IMR-90 (cell line): ENCODE measurements around the gene TTF1. TPM values are rescaled to one million over a fixed set of nuclear protein-coding genes. Genes with fewer than 3 reads are reported as not detected.

Experiments used
- ATAC-seq: fragments of 200-7000 bp; cut with Tn5 transposase; 2 replicates; pipeline ENCODE4 v1.9.1; 2020; ENCODE audit warnings: low read depth, mild to moderate bottlenecking, moderate library complexity
- BruUV-seq: library from RNA; stranded (reverse); fragments of 400-500 nt; replicated peaks from 2 replicates; lab custom pipeline; 2021; lab: Mats Ljungman, UMichigan
- CTCF ChIA-PET: fragments of 300-600 bp; formaldehyde crosslinking; extraction: SDS; loops from one replicate; lab custom pipeline; 2021; ENCODE audit warnings: antibody characterized with exemption; lab: Yijun Ruan, JAX
- POLR2A ChIA-PET: fragments of 300-600 bp; sonication (Branson Sonifier 250); formaldehyde crosslinking; loops from one replicate; lab custom pipeline; 2022; ENCODE audit warnings: antibody characterized with exemption; ENCODE audit not compliant: unreplicated experiment; lab: Charles Lee
- DNase-seq: peaks from one replicate; pipeline ENCODE4 v3.0.0; 2013
- H2AFZ ChIP-seq: replicated peaks from 2 replicates; pipeline ENCODE3; 2013; ENCODE audit warnings: low read length, mild to moderate bottlenecking; ENCODE audit not compliant: poor library complexity
- H2AK5ac ChIP-seq: 2 replicates; pipeline ENCODE4 v1.6.1; 2013; ENCODE audit warnings: low read depth, low read length, inconsistent platforms
- H2AK9ac ChIP-seq: replicated peaks from 2 replicates; pipeline ENCODE3; 2013; ENCODE audit warnings: mild to moderate bottlenecking, low read depth, low read length, moderate library complexity; ENCODE audit not compliant: poor library complexity
- H2BK120ac ChIP-seq: 2 replicates; pipeline ENCODE4 v1.6.1; 2013; ENCODE audit warnings: low read depth, low read length, inconsistent platforms
- H2BK15ac ChIP-seq: 3 replicates; pipeline ENCODE4 v1.6.1; 2013; ENCODE audit warnings: low read depth, low read length, inconsistent platforms
- H2BK20ac ChIP-seq: 2 replicates; pipeline ENCODE4 v1.6.1; 2013; ENCODE audit warnings: low read depth, mild to moderate bottlenecking, inconsistent platforms, low read length, moderate library complexity
- H2BK5ac ChIP-seq: 2 replicates; pipeline ENCODE4 v1.6.1; 2013; ENCODE audit warnings: mild to moderate bottlenecking, low read depth, low read length, inconsistent platforms; ENCODE audit not compliant: poor library complexity, severe bottlenecking
- H3K14ac ChIP-seq: replicated peaks from 2 replicates; pipeline ENCODE4 v1.6.1; 2013; ENCODE audit warnings: low read depth, low read length, inconsistent platforms
- H3K18ac ChIP-seq: 2 replicates; pipeline ENCODE4 v1.6.1; 2013; ENCODE audit warnings: low read depth, low read length, control low read depth
- H3K23ac ChIP-seq: 2 replicates; pipeline ENCODE4 v1.6.1; 2013; ENCODE audit warnings: low read depth, low read length, inconsistent platforms
- H3K27ac ChIP-seq: 2 replicates; pipeline ENCODE4 v1.5.1; 2013; ENCODE audit warnings: mild to moderate bottlenecking, control low read depth, low read length; ENCODE audit not compliant: insufficient read depth
- H3K27me3 ChIP-seq: 2 replicates; pipeline ENCODE4 v1.6.1; 2013; ENCODE audit warnings: low read length; ENCODE audit not compliant: control insufficient read depth, insufficient read depth
- H3K36me3 ChIP-seq: 2 replicates; pipeline ENCODE4 v1.6.1; 2013; ENCODE audit warnings: low read length, mixed read lengths; ENCODE audit not compliant: control insufficient read depth, insufficient read depth
- H3K4ac ChIP-seq: 2 replicates; pipeline ENCODE4 v1.6.1; 2013; ENCODE audit warnings: low read depth, low read length, inconsistent platforms
- H3K4me1 ChIP-seq: 2 replicates; pipeline ENCODE4 v1.6.1; 2013; ENCODE audit warnings: low read length, mixed read lengths; ENCODE audit not compliant: control insufficient read depth, insufficient read depth
- H3K4me2 ChIP-seq: 2 replicates; pipeline ENCODE4 v1.6.1; 2013; ENCODE audit warnings: low read depth, mild to moderate bottlenecking, control low read depth, low read length, moderate library complexity
- H3K4me3 ChIP-seq: 2 replicates; pipeline ENCODE4 v1.5.1; 2013; ENCODE audit warnings: low read depth, mild to moderate bottlenecking, control low read depth, low read length, moderate library complexity; ENCODE audit not compliant: insufficient read depth
- H3K56ac ChIP-seq: 2 replicates; pipeline ENCODE4 v1.6.1; 2013; ENCODE audit warnings: low read length, inconsistent platforms; ENCODE audit not compliant: insufficient read depth; ENCODE audit errors: extremely low read depth
- H3K79me1 ChIP-seq, 2 experiments: 2 replicates each; pipeline ENCODE4 v1.6.1; 2013; ENCODE audit warnings: low read length in 2 of 2, inconsistent platforms in 1 of 2, low read depth in 1 of 2
- H3K9ac ChIP-seq: 2 replicates; pipeline ENCODE4 v1.6.1; 2013; ENCODE audit warnings: low read depth, low read length, control low read depth
- H3K9me1 ChIP-seq: 2 replicates; pipeline ENCODE4 v1.6.1; 2013; ENCODE audit warnings: low read length, inconsistent platforms; ENCODE audit not compliant: insufficient read depth
- H3K9me3 ChIP-seq: 2 replicates; pipeline ENCODE4 v1.6.1; 2013; ENCODE audit warnings: low read length; ENCODE audit not compliant: control insufficient read depth, insufficient read depth
- H4K20me1 ChIP-seq: 2 replicates; pipeline ENCODE4 v1.6.1; 2013; ENCODE audit warnings: low read length, inconsistent platforms; ENCODE audit not compliant: insufficient read depth
- H4K5ac ChIP-seq: 2 replicates; pipeline ENCODE4 v1.6.1; 2013; ENCODE audit warnings: mild to moderate bottlenecking, low read depth, low read length, control low read depth
- H4K8ac ChIP-seq, 2 experiments: 2 replicates each; pipeline ENCODE4 v1.6.1; 2013; ENCODE audit warnings: low read depth in 2 of 2, low read length in 2 of 2, control low read depth in 1 of 2, inconsistent platforms in 1 of 2
- H4K91ac ChIP-seq: 2 replicates; pipeline ENCODE4 v1.6.1; 2013; ENCODE audit warnings: low read depth, low read length, inconsistent platforms; ENCODE audit not compliant: insufficient read depth
- BHLHE40 ChIP-seq: fragments of 150-350 bp; IDR thresholded peaks from 2 replicates; pipeline ENCODE4 v1.6.1; 2016; ENCODE audit warnings: mild to moderate bottlenecking, low read depth, low read length
- CEBPB ChIP-seq: IDR thresholded peaks from 2 replicates; pipeline ENCODE4 v1.6.1; 2012; ENCODE audit warnings: low read depth, low read length, improper control_type of control experiment
- CHD1 ChIP-seq: IDR thresholded peaks from 2 replicates; pipeline ENCODE4 v1.6.1; 2012; ENCODE audit warnings: low read depth, low read length, improper control_type of control experiment
- CTCF ChIP-seq: conservative IDR thresholded peaks from 2 replicates; pipeline ENCODE4 v1.5.1; 2012; ENCODE audit warnings: mild to moderate bottlenecking, low read depth, low read length, improper control_type of control experiment
- ELK1 ChIP-seq: fragments of 150-350 bp; IDR thresholded peaks from 2 replicates; pipeline ENCODE4 v1.6.1; 2016; ENCODE audit warnings: low read depth, mild to moderate bottlenecking, low read length, moderate library complexity, borderline replicate concordance
- FOS ChIP-seq: fragments of 150-350 bp; IDR thresholded peaks from 2 replicates; pipeline ENCODE4 v1.6.1; 2016; ENCODE audit warnings: low read depth, low read length
- MAFK ChIP-seq: IDR thresholded peaks from 2 replicates; pipeline ENCODE4 v1.6.1; 2012; ENCODE audit warnings: low read depth, low read length, improper control_type of control experiment
- MAZ ChIP-seq: IDR thresholded peaks from 2 replicates; pipeline ENCODE4 v1.6.1; 2012; ENCODE audit warnings: low read depth, mild to moderate bottlenecking, low read length, improper control_type of control experiment, moderate library complexity, borderline replicate concordance
- MXI1 ChIP-seq: IDR thresholded peaks from 2 replicates; pipeline ENCODE4 v1.6.1; 2012; ENCODE audit warnings: low read depth, mild to moderate bottlenecking, low read length, moderate library complexity, borderline replicate concordance
- NFE2L2 ChIP-seq: fragments of 150-350 bp; IDR thresholded peaks from 2 replicates; pipeline ENCODE4 v1.6.1; 2016; ENCODE audit warnings: low read depth, mild to moderate bottlenecking, low read length
- POLR2A ChIP-seq: IDR thresholded peaks from 2 replicates; pipeline ENCODE4 v1.6.1; 2012; ENCODE audit warnings: mild to moderate bottlenecking, low read depth, low read length
- RAD21 ChIP-seq: IDR thresholded peaks from 2 replicates; pipeline ENCODE4 v1.6.1; 2012; ENCODE audit warnings: low read length, improper control_type of control experiment
- RCOR1 ChIP-seq: IDR thresholded peaks from 2 replicates; pipeline ENCODE4 v1.6.1; 2012; ENCODE audit warnings: mild to moderate bottlenecking, low read length, improper control_type of control experiment; ENCODE audit not compliant: insufficient replicate concordance
- RFX5 ChIP-seq: IDR thresholded peaks from 2 replicates; pipeline ENCODE4 v1.8.0; 2012; ENCODE audit warnings: low read depth, mild to moderate bottlenecking, low read length, moderate library complexity
- SMC3 ChIP-seq: fragments of 150-350 bp; IDR thresholded peaks from 2 replicates; pipeline ENCODE4 v1.6.1; 2016; ENCODE audit warnings: low read depth, mild to moderate bottlenecking, antibody characterized with exemption, low read length, moderate library complexity
- USF2 ChIP-seq: fragments of 150-350 bp; IDR thresholded peaks from 2 replicates; pipeline ENCODE4 v1.6.1; 2017; ENCODE audit warnings: mild to moderate bottlenecking, antibody characterized with exemption, low read length, low read depth
- WGBS, 2 experiments: methylation state at CpG; one replicate each; pipeline versions ENCODE4 v1.1.5 to v1.1.7; 2013; ENCODE audit warnings: missing lambda C conversion rate in 2 of 2; ENCODE audit not compliant: insufficient read length in 1 of 2; ENCODE audit errors: extremely low coverage in 2 of 2; 5-methylcytosine and 5-hydroxymethylcytosine counted together
- dilution Hi-C: fragments of 300-500 bp; cut with HindIII; formaldehyde crosslinking; loops from one replicate; pipeline ENCODE4 v1.14.3; 2018; ENCODE audit warnings: low sequenced_read_pairs; ENCODE audit not compliant: unreplicated experiment
- in situ Hi-C: fragments of 300-500 bp; cut with MboI; formaldehyde crosslinking; loops from 3 replicates; pipeline ENCODE4 v1.14.3; 2019; ENCODE audit warnings: low sequenced_read_pairs, inconsistent platforms, mixed read lengths
- intact Hi-C: fragments of 100-400 bp; cut with micrococcal nuclease; formaldehyde crosslinking; loops from 2 replicates; pipeline ENCODE4 v1.10.0; 2022
- polyA plus RNA-seq, 3 experiments: library from polyadenylated mRNA; depleted of rRNA; stranded (reverse); fragments of >200 nt; gene quantifications; 2 replicates each; pipeline ENCODE4 v1.2.3, GENCODE V29; 2012; ENCODE audit warnings: low replicate concordance in 1 of 3
- total RNA-seq: library from RNA; depleted of rRNA; stranded (reverse); fragments of >200 nt; gene quantifications from 2 replicates; pipeline ENCODE4 v1.2.3, GENCODE V29; 2012

The TTF1 gene
- total and polyA plus RNA-seq, 2 of the 4 experiments (the other 2 are of a cell fraction), result 6.5 to 12.0 TPM

GRCh38 chr9:132415181-132415580, 8.5 kb upstream of the TTF1 start:
- Histone ChIP-seq H3K4ac (no peak overlapping the region), H3K18ac (no peak overlapping the region), H2AK9ac (no peak overlapping the region), H3K36me3 (no peaks in the 10 kb centered on the region), H4K91ac (no peak overlapping the region), H3K79me1 (no peaks in the 10 kb centered on the region), H3K9me1 (no peaks in the 10 kb centered on the region), H3K4me3 (no peak overlapping the region), H3K27ac (no peak overlapping the region), H2AFZ (no peak overlapping the region), H4K8ac (no peak overlapping the region), H3K9me3 (no peaks in the 10 kb centered on the region), H3K27me3 (peaks cover 61% of the 10 kb centered on the region), H4K20me1 (no peaks in the 10 kb centered on the region), H4K5ac (no peak overlapping the region), H2BK5ac (no peak overlapping the region), H3K23ac (no peak overlapping the region), H2AK5ac (no peak overlapping the region), H2BK120ac (no peak overlapping the region), H3K14ac (no peak overlapping the region), H3K4me2 (no peak overlapping the region), H3K56ac (no peak overlapping the region), H3K4me1 (no peaks in the 10 kb centered on the region), H2BK15ac (no peak overlapping the region), H2BK20ac (no peak overlapping the region), H3K9ac (no peak overlapping the region)
- no peak for TF ChIP-seq BHLHE40
- no peak for TF ChIP-seq SMC3
- no peak for TF ChIP-seq RAD21
- TF ChIP-seq MXI1, result no peak
- no peak for TF ChIP-seq MAZ
- TF ChIP-seq POLR2A, result no peak
- TF ChIP-seq CTCF, result no peak
- TF ChIP-seq CHD1, result no peak
- no peak for TF ChIP-seq RCOR1
- TF ChIP-seq CEBPB, result no peak
- no peak for TF ChIP-seq USF2
- no peak for TF ChIP-seq RFX5
- no peak for TF ChIP-seq NFE2L2
- no peak for TF ChIP-seq MAFK
- TF ChIP-seq FOS, result no peak
- no peak for TF ChIP-seq ELK1
- DNase-seq, result no peak
- WGBS, 2 experiments, result 19% methylated on average over 5 of the region's 12 CpGs; no CpG with 5 or more reads in 1 of the 2 experiments
- POLR2A ChIA-PET, result no interaction called here
- no peak for ATAC-seq
- BruUV-seq, result no TSS peak
- intact Hi-C loops (loop anchor here (10.0 kb wide), 3 partner anchors 90 to 490 kb away; no protein-coding TSS in a partner anchor), in situ Hi-C loops (no loop called here), dilution Hi-C loops (no loop called here)
- CTCF ChIA-PET, result no interaction called here
